HG03378 (cell line): ENCODE measurements around the gene HACD2.

ENCODE experiments used
- ATAC-seq: cut with Tn5 transposase; IDR thresholded peaks from one replicate; pipeline ENCODE4 v1.9.1; 2021; ENCODE audit warnings: mild to moderate bottlenecking, moderate library complexity; ENCODE audit not compliant: unreplicated experiment

The HACD2 gene

GRCh38 chr3:123486460-123486859 is 98.4 kb downstream of the HACD2 start:
- ATAC-seq: no peak

GRCh38 chr3:123485551-123485950 is 99.3 kb downstream of the HACD2 start:
- no peak for ATAC-seq

GRCh38 chr3:123483146-123483545 is 101.7 kb downstream of the HACD2 start:
- no peak for ATAC-seq

GRCh38 chr3:123481722-123482457 is 103.0 kb downstream of the HACD2 start:
- ATAC-seq: no peak

- no peak for ATAC-seq
Observed at GRCh38 chr3:123481071-123481470, 103.8 kb downstream of the HACD2 start.

GRCh38 chr3:123480428-123480827 is 104.4 kb downstream of the HACD2 start:
- ATAC-seq: peak; percentile 75

- ATAC-seq: no peak
Observed at GRCh38 chr3:123479891-123480290, 105.0 kb downstream of the HACD2 start.

GRCh38 chr3:123478314-123478713 is 106.5 kb downstream of the HACD2 start:
- ATAC-seq: no peak

- ATAC-seq: no peak
Observed at GRCh38 chr3:123476967-123477750, 107.7 kb downstream of the HACD2 start.

GRCh38 chr3:123475786-123476185 is 109.1 kb downstream of the HACD2 start:
- ATAC-seq: no peak

- no peak for ATAC-seq
Observed at GRCh38 chr3:123471106-123471505, 113.7 kb downstream of the HACD2 start.

GRCh38 chr3:123469323-123469995 is 115.4 kb downstream of the HACD2 start:
- ATAC-seq: no peak

- no peak for ATAC-seq
Observed at GRCh38 chr3:123467046-123467445, 117.8 kb downstream of the HACD2 start.

- no peak for ATAC-seq
Observed at GRCh38 chr3:123464211-123464610, 120.6 kb downstream of the HACD2 start.

GRCh38 chr3:123459862-123460261 is 125.0 kb downstream of the HACD2 start:
- ATAC-seq: no peak

GRCh38 chr3:123458255-123458654 is 126.6 kb downstream of the HACD2 start:
- no peak for ATAC-seq

GRCh38 chr3:123457841-123458240 is 127.0 kb downstream of the HACD2 start:
- no peak for ATAC-seq

- ATAC-seq: no peak
Observed at GRCh38 chr3:123453675-123454074, 131.2 kb downstream of the HACD2 start.

GRCh38 chr3:123451186-123451585 is 133.7 kb downstream of the HACD2 start:
- no peak for ATAC-seq

- no peak for ATAC-seq
Observed at GRCh38 chr3:123449997-123450604, 134.8 kb downstream of the HACD2 start.
